ENCODE data around the gene KCNMA1.

DNA sequence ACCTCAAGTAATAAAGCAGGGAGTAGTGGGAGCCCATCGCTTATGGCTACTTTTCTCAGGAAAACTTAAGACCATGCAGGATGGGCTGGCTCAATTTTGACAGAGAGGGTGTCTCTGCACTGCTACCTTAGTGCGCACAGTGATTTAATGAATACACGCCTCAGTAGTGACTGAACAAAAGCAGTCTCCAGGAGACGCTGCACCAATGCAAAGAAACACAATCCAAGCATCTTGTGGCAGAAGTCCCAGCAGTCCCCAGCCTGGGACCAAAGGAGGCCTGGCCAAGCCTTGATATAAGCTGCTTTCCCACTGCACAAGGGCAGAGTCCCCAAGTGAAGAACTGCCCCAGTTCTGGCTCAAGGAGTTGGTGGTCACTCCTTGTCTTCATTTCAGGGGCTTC is 368.9 kb downstream of the KCNMA1 start:
- TF ChIP-seq SRSF7 (optimal IDR thresholded peaks at IDR 0.05; ENCODE audit: low read depth, low read length) (no peak), ZFP36 (IDR thresholded peaks at IDR 0.05; ENCODE audit: low read depth, low read length, partially characterized antibody) (no peak)
